Stimulated activated CD4-positive, alpha-beta T cell treated with anti-CD3 and anti-CD28 coated beads, Interleukin-12 subunit alpha, Interleukin-12 subunit beta, amount 100 ng/mL, for 4 hours (primary cell): ENCODE data around the gene ZDHHC17.
"Not testable (repeated sequence)": the region's sequence is repeated elsewhere in the genome, so short reads cannot be mapped to it uniquely, and the experiment has no call there.

Source experiments
- DNase-seq: peaks from one replicate; pipeline ENCODE4 v3.0.0-alpha.2; 2020

Gene ZDHHC17

DNA sequence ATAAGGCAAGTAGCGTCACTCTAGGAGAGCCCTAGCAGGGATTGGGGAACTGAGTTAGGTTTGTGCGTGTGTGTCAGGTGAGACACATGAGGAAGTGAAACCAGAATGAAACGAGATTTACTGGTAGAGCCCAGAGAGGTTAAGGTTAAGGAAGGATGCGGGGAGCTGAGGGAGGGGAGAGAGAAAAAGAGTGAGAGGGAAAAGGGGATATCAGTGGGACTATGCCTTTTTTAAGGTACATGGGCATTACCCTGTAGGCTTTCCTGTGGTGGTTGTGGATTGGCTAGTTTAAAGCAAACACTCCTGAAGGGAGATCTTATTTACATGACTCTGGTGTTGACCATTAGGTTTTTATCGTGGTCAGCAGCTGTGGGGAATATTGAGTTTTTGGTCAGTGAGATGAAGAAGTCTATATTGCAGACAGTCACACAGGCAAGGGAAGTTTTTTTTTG, 13.9 kb downstream of the ZDHHC17 start:
- DNase-seq, result no peak

- DNase-seq, result no peak
Observed at GRCh38 chr12:76778364-76778763, 14.4 kb downstream of the ZDHHC17 start.

- DNase-seq, result not testable (repeated sequence)
Observed at GRCh38 chr12:76779310-76779709, 15.4 kb downstream of the ZDHHC17 start.

DNA sequence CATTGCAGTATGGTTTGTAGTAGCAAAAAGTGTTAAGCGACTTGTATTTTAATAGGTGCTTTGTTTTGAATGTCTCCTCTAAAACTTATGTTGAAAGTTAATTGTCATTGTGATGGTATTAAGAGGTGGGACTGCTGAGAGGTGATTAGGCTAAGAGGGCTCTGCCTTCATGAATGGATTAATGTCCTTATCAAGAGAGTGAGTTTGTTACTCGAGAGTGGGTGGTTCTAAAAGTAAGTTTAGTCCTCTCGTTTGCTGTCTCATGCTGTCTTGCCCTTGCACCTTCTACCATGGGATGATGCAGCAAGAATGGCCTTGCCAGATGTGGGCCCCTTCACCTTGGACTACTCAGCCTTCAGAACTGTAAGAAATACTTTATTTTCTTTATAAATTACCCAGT, 17.4 kb downstream of the ZDHHC17 start:
- no peak for DNase-seq

DNA sequence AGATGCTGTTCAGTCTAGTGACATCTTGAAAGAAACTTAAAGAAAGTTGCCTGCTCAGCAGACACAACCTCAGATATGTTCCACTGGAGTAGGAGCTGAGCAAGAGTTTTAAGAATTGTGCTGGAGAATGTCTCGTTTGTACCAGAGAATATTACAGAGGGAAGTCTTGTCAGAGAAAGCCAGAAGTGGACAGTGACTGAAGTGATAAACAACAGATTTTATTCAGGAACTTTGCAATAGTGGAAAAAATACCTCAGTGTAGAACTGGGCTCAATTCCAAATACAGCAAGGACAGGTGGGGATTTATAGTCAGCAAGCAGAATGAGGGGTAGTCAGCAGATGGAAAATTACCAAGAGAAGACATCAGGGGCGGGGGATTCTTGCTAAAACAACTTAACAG, 18.6 kb downstream of the ZDHHC17 start:
- DNase-seq, result no peak

DNA sequence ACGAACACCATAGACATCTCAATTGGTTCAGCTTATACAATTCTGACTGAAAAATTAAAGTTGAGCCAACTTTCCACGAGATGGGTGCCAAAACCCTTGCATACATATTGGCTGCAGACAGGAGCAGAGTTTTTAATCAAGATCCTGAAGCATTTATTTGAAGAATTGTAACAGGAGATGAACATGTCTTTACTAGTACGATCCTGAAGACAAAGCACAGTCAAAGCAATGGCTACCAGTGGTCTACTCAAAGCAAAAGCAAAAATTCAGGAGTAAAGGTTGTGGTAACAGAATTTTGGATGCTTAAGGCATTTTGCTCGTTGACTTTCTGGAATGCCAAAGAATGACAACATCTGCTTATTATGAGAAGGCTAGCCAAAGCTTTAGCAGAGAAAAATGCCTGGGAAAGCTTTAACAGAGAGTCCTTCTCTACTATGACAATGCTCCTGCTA, 20.7 kb downstream of the ZDHHC17 start:
- no peak for DNase-seq

GRCh38 chr12:76785407-76785806, 21.5 kb downstream of the ZDHHC17 start:
- DNase-seq, result no peak

- DNase-seq, result no peak
Observed at GRCh38 chr12:76786986-76787385, 23.1 kb downstream of the ZDHHC17 start.

DNA sequence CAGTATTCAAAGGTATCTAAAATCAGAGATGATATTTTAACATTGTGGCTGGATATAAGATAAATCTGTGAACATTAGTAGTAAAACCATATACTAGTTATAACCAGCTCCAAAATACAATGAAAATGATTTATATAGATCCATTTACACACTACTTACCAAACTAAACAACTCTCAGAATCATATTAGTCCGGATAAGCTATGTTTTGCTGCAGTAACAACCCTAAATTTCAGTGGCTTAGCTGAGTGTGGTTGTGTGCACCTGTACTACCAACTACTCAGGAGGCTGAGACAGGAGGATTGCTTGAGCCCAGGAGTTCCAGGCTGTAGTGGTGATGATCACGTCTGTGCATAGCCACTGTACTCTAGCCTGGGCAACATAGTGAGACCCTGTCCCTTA, 23.8 kb downstream of the ZDHHC17 start:
- no peak for DNase-seq

- DNase-seq, result no peak
Observed at GRCh38 chr12:76789335-76790050, 25.6 kb downstream of the ZDHHC17 start.

- no peak for DNase-seq
Observed at GRCh38 chr12:76790564-76791552, 26.9 kb downstream of the ZDHHC17 start.

DNA sequence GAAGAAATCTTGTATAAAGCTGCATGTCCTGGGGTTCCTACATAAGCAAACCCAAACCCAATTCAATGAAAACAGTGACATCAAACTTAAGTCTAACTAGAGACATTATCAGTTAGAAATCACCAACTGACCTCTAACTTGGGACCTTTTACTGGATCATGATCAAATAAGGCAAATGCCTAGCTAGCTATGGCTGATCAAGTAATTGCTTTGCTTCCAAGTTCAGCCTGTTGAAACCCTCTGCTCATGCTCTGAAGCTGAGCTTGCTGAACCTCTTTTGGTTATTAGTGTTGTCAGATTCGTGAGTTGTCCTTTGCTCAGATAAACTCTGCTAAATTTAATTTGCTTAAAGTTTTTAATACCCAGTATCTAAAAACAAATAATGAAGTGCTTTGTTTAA, 28.9 kb downstream of the ZDHHC17 start:
- DNase-seq, result no peak

DNA sequence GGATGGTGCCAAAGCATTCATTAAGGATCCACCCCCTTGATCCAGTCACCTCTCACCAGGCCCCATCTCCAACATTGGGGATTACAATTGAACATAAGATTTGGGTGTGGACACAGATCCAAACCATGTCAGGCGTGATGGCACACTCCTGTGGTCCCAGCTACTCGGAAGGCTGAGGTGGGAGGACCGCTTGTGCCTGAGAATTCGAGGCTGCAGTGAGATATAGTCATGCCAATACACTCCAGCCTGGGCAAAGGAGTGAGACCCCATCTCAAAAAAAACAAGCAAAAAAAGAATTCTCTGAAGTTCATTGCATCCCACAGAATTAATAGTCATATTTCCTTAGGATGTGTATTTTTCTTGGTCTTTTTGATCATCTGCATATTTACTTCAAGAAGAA, 34.9 kb downstream of the ZDHHC17 start:
- no peak for DNase-seq

- no peak for DNase-seq
Observed at GRCh38 chr12:76799362-76799761, 35.4 kb downstream of the ZDHHC17 start.

GRCh38 chr12:76802060-76802459, 38.1 kb downstream of the ZDHHC17 start:
- no peak for DNase-seq

DNA sequence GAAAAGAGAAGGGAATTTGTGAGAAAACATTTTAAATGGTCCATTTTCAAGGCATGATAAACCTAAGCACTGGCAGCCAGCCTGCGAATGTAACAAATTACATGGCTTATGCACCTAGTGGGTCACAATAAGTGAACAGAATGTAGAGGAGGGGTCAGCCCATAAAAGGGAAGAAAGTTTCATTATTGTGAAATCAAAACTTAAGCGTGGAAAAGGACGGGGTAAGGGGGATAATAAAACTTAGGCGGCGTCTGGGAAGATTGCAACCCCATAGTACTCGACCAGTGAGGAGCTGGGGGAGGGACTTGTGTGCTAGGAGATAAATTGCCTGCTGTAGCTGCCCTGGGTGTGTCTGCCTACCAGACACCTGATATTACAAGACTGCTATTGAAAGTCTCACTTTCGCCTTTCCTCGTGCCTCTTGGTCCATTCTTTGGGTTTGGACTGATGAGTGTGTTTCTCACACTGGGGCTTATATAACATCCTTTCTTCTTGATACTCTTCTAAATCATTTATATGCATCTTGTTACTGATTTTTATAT, 40.6 kb downstream of the ZDHHC17 start:
- no peak for DNase-seq

DNA sequence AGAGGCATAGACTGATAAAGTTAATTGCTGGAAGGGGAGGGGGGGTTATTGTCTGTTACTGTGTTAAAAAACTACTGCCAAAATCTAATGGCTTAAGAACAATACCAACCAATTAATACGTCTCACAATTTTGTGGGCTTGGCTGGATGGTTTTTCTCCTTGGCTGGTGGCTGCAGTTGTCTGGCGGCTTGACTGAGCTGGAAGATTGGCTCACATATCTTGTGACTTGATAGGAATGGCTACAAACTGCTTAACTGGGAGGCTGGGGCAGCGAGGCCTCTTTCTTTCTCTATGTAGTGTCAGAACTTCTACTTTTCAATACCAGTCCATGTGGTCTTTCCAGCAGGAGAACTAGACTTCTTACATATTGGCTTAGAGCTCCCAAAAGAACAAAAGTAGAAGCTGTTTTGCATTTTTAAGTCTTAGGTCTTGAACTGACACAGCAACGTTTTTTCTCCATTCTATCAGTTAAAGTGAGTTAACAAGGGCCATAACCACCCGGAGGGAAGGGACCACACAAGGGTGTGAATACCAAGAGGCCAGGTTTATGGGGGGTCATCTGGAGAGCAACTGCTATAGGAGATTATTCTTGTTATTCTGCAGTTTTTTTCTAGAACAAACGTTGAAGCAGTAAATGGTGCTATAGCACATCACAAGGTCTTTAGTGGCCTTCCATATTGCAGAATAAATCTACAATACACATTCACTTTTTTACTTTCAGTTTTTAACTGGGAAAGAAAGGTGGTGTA, 46.9 kb downstream of the ZDHHC17 start:
- DNase-seq, result no peak

DNA sequence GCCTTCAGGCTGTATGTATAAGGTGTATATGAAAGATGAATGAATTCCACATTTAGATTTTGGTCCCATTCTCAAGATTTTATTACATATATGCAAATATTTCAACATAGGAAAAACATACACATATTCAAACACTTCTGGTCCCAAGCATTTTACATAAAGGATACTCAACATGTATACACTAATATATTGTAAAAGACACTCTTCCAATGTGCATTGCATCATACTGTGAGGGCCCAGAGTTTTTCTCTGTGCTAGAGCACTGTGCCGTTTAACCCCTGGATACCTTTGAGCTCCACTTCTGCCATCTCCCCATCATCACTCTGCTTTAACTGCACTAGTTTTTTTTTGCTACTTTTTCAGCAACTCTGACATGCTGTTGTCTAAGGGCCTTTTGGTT, 48.1 kb downstream of the ZDHHC17 start:
- DNase-seq, result no peak

DNA sequence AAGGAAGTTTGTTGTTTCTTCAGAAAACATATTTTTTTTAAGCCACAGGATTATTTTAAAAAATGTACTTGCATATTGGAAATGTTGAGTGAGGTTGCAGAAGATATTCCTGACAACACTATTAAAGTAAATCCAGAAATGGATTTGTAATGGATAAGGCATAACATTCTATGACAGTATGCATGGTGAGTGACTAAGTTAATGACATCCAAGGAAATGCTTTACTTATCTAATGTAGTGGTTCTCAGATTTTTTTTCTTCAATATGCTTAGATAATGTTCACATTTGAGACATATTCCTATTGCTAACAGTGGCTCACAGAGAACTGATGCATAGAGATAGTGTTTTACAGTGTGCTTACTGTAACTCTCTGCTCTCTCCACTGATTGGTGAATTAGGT, 49.4 kb downstream of the ZDHHC17 start:
- DNase-seq, result no peak

- no peak for DNase-seq
Observed at GRCh38 chr12:76813972-76814371, 50.1 kb downstream of the ZDHHC17 start.

DNA sequence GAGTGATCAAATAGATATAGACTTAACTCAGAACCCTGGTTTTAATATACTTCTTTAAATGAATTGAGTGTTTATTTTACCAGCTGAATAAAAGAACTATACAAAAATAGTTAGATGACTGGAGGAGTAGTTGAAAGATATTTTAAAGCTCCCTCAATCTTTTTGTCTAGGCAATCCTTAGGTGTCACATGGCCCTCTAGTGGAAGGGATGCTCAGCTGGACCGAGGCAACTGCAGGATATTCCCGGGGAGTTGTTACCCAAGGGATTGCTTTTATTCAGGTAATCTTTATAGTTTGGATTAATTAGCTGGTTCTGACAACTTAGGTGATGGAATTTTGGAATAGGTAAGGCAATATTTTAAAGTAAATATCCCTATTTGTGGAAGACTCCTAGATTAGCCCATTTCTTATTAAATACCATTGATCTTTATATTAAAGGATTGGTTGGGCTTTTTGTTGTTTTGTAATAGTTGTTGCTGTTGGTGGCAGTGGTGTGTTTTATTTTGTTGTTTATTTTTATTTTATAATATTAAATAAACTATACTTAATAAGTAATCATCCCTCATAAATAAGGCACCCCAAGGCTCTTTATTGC, 57.1 kb downstream of the ZDHHC17 start:
- no peak for DNase-seq

- no peak for DNase-seq
Observed at GRCh38 chr12:76830436-76830835, 66.5 kb downstream of the ZDHHC17 start.
